Measurements from ENCODE around the gene ADARB1. TPM values are rescaled to one million over a fixed set of nuclear protein-coding genes. Genes with fewer than 3 reads are reported as not detected.

Gene ADARB1
- total RNA-seq, 2 experiments from 2014 or later = 27.5 to 28.6 TPM

DNA sequence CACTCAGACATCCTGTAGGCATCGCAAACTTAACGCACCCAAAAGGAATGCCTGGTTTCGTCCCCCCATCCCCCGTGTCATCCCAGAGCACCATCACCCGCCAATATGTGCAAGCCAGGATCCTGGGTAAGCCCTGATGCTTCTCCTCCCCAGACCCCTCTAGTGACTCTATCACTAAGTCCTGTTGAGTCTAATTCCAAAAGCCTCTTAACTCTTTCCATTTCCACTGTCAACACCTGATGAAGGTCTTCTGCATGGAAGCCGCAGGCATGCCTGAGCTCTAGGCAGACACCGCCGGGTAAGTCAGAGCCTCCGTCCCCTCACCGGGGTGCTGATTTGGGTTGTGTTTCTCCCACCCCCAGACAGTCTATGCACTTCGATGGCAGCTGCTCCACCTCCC lies 5.3 kb upstream of the ADARB1 start:
- H3K36me3 Mint-ChIP-seq (ENCODE audit: low read depth) = peaks cover 5% of the 10 kb centered on the region
- H3K9me3 Mint-ChIP-seq = no peaks in the 10 kb centered on the region
- TF ChIP-seq CTCF (IDR thresholded peaks at IDR 0.05) = no peak

DNA sequence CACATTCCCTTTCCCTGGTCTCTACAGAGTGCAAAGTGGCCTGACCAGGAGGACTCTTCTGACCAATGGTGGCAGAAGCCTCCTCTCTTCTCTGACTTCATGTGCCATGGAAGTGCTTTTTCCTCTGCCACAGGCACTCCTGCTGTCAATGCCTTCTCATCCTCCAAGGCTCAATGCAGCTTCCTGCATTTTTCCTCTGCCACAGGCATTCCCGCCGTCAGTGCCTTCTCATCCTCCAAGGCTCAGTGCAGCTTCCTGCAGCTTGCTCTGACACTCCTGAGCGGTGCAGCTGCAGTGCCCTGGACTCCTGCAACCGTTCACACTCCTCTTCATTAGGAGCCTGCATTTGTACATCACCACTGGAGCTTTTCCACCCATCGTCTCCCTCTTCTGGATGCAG lies 4.7 kb upstream of the ADARB1 start:
- H3K4me1 ChIP-seq (ENCODE audit: insufficient read depth, low read length) = peaks cover 10% of the 10 kb centered on the region
- ChIA-PET POLR2A (no interaction called here), CTCF (no interaction called here)
- Mint-ChIP-seq H3K36me3 (ENCODE audit: low read depth) (peaks cover 5% of the 10 kb centered on the region), H3K27ac (no peak overlapping the region), H3K27me3 (no peaks in the 10 kb centered on the region), H3K4me3 (no peak overlapping the region), H3K4me1 (ENCODE audit: low read depth) (peaks cover 5% of the 10 kb centered on the region), H3K9me3 (no peaks in the 10 kb centered on the region)
- no peak overlapping the region for H3K4me3 ChIP-seq (ENCODE audit: low read length)
- H3K27ac ChIP-seq (ENCODE audit: low read depth in 1 of 2, low read length in 2 of 2) = no peak overlapping the region
- no peaks in the 10 kb centered on the region for H3K36me3 ChIP-seq (ENCODE audit: insufficient read depth, low read length)
- H3K9me3 ChIP-seq (ENCODE audit: control insufficient read depth in 1 of 2, insufficient read depth in 1 of 2, low read length in 2 of 2) = no peaks in the 10 kb centered on the region
- ATAC-seq (ENCODE audit: poor library complexity) = no peak
- TF ChIP-seq CTCF (IDR thresholded peaks at IDR 0.05) = no peak
- H3K27me3 ChIP-seq (ENCODE audit: control insufficient read depth in 1 of 2, insufficient read depth in 2 of 2, low read length in 2 of 2) = no peaks in the 10 kb centered on the region
- intact Hi-C loops (cut with DNase I, micrococcal nuclease) = loop anchor here (2.0 to 10.0 kb wide), 4 partner anchors 59 to 475 kb away; partner anchors contain the start of genes POFUT2 (in 1 of the 2), PTTG1IP (in 1 of the 2) and SLC19A1 (in 1 of the 2)
- no peak for DNase-seq

More for the DNA sequence above, 5.3 kb upstream of the ADARB1 start:
- Histone ChIP-seq H3K4me3 (ENCODE audit: low read length) (no peak overlapping the region), H3K4me1 (ENCODE audit: insufficient read depth, low read length) (peaks cover 10% of the 10 kb centered on the region), H3K27me3 (ENCODE audit: control insufficient read depth in 1 of 2, insufficient read depth in 2 of 2, low read length in 2 of 2) (no peaks in the 10 kb centered on the region), H3K9me3 (ENCODE audit: control insufficient read depth in 1 of 2, insufficient read depth in 1 of 2, low read length in 2 of 2) (no peaks in the 10 kb centered on the region), H3K36me3 (ENCODE audit: insufficient read depth, low read length) (no peaks in the 10 kb centered on the region), H3K27ac (ENCODE audit: low read depth in 1 of 2, low read length in 2 of 2) (no peak overlapping the region)
- H3K27me3 Mint-ChIP-seq = no peaks in the 10 kb centered on the region
- ATAC-seq (ENCODE audit: poor library complexity) (no peak), DNase-seq (no peak)
- intact Hi-C loops (cut with DNase I, micrococcal nuclease) = no loop called here
- ChIA-PET CTCF (no interaction called here), POLR2A (no interaction called here)
- H3K27ac Mint-ChIP-seq = no peak overlapping the region
- H3K4me1 Mint-ChIP-seq (ENCODE audit: low read depth) = peaks cover 5% of the 10 kb centered on the region
- no peak overlapping the region for H3K4me3 Mint-ChIP-seq

- H3K27me3 Mint-ChIP-seq = no peaks in the 10 kb centered on the region
- no peak overlapping the region for H3K27ac ChIP-seq (ENCODE audit: low read depth in 1 of 2, low read length in 2 of 2)
- H3K4me1 Mint-ChIP-seq (ENCODE audit: low read depth) = peaks cover 15% of the 10 kb centered on the region
- ChIA-PET CTCF (no interaction called here), POLR2A (no interaction called here)
- H3K36me3 Mint-ChIP-seq (ENCODE audit: low read depth) = peaks cover 10% of the 10 kb centered on the region
- TF ChIP-seq CTCF (IDR thresholded peaks at IDR 0.05) = no peak
- H3K36me3 ChIP-seq (ENCODE audit: insufficient read depth, low read length) = no peaks in the 10 kb centered on the region
- no peaks in the 10 kb centered on the region for H3K9me3 ChIP-seq (ENCODE audit: control insufficient read depth in 1 of 2, insufficient read depth in 1 of 2, low read length in 2 of 2)
- H3K27ac Mint-ChIP-seq = no peak overlapping the region
- ATAC-seq (ENCODE audit: poor library complexity) (no peak), DNase-seq (no peak)
- no peaks in the 10 kb centered on the region for H3K9me3 Mint-ChIP-seq
- H3K4me1 ChIP-seq (ENCODE audit: insufficient read depth, low read length) = peaks cover 21% of the 10 kb centered on the region
- no peak overlapping the region for H3K4me3 ChIP-seq (ENCODE audit: low read length)
- peak overlapping the region; percentile 80 for H3K4me3 Mint-ChIP-seq
- H3K27me3 ChIP-seq (ENCODE audit: control insufficient read depth in 1 of 2, insufficient read depth in 2 of 2, low read length in 2 of 2) = no peaks in the 10 kb centered on the region
- intact Hi-C loops (cut with DNase I, micrococcal nuclease) = loop anchor here (2.0 to 10.0 kb wide), 4 partner anchors 58 to 474 kb away; partner anchors contain the start of genes POFUT2 (in 1 of the 2), PTTG1IP (in 1 of the 2) and SLC19A1 (in 1 of the 2)
These were observed 3.1 kb upstream of the ADARB1 start for GRCh38 chr21:45071078-45071873.

Data from CD4-positive, alpha-beta T cell (primary cell).